GM19467 (cell line): ENCODE results near the gene OBI1.
A peak's percentile ranks its signal among the peaks of the same experiment; 100 is the strongest.

Source experiments
- ATAC-seq: cut with Tn5 transposase; IDR thresholded peaks from one replicate; pipeline ENCODE4 v1.9.1; 2021; ENCODE audit warnings: mild to moderate bottlenecking, moderate library complexity; ENCODE audit not compliant: unreplicated experiment

The OBI1 gene

GRCh38 chr13:78604782-78605611, 54.0 kb downstream of the OBI1 start:
- no peak for ATAC-seq

- ATAC-seq, result peak; percentile 85
Observed at GRCh38 chr13:78603240-78603957, 55.6 kb downstream of the OBI1 start, which contains the start of gene POU4F1. Gene POU4F1, minus strand, starts transcription at chr13:78603552. Its CDS starts 226 bp downstream, at chr13:78603326.

GRCh38 chr13:78602561-78603239, 56.3 kb downstream of the OBI1 start:
- peak; percentile 19 for ATAC-seq

- no peak for ATAC-seq
Observed at GRCh38 chr13:78601874-78602560, 56.9 kb downstream of the OBI1 start.

- no peak for ATAC-seq
Observed at GRCh38 chr13:78601124-78601873, 57.7 kb downstream of the OBI1 start.

GRCh38 chr13:78600280-78600883, 58.6 kb downstream of the OBI1 start:
- ATAC-seq, result no peak

GRCh38 chr13:78599645-78600279, 59.2 kb downstream of the OBI1 start:
- ATAC-seq, result no peak

- ATAC-seq, result no peak
Observed at GRCh38 chr13:78598966-78599644, 59.9 kb downstream of the OBI1 start.

GRCh38 chr13:78598116-78598781, 60.7 kb downstream of the OBI1 start:
- no peak for ATAC-seq

- no peak for ATAC-seq
Observed at GRCh38 chr13:78597602-78597932, 61.4 kb downstream of the OBI1 start.

- no peak for ATAC-seq
Observed at GRCh38 chr13:78596736-78597601, 62.0 kb downstream of the OBI1 start.

- ATAC-seq, result no peak
Observed at GRCh38 chr13:78596399-78596735, 62.6 kb downstream of the OBI1 start.

GRCh38 chr13:78595495-78596398, 63.2 kb downstream of the OBI1 start:
- no peak for ATAC-seq

GRCh38 chr13:78594456-78594975, 64.4 kb downstream of the OBI1 start:
- ATAC-seq, result no peak

- no peak for ATAC-seq
Observed at GRCh38 chr13:78593652-78594455, 65.1 kb downstream of the OBI1 start.
